Hematopoietic multipotent progenitor cell treated with erythropoietin and hydrocortisone succinate and interleukin-3 and kit ligand, for 6 days (in vitro differentiated cells): ENCODE data around the gene ADAM17.

ENCODE experiments used
- DNase-seq: peaks from one replicate; pipeline ENCODE4 v3.0.0-alpha.2; 2015

ADAM17 gene

DNA sequence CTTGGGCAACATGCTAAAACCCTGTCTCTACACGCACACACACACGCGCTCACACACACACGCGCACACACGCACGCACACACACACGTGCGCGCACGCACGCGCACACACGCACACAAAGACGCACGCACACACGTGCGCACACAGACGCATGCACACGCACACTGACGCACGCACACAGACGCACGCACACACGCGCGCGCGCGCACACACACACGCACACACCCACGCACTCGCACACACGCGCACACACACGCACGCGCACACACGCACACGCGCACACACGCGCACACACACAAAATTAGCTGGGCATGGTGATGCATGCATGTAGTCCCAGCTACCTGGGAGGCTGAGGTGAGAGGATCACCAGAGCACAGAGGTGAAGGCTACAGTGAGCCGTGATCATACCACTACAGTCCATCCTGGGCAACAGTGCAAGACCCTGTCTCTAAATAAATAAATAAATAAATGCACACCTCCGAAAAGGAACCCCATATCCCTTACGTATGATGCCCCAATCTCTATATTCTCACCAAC lies 89.4 kb downstream of the ADAM17 start:
- DNase-seq: no peak

DNA sequence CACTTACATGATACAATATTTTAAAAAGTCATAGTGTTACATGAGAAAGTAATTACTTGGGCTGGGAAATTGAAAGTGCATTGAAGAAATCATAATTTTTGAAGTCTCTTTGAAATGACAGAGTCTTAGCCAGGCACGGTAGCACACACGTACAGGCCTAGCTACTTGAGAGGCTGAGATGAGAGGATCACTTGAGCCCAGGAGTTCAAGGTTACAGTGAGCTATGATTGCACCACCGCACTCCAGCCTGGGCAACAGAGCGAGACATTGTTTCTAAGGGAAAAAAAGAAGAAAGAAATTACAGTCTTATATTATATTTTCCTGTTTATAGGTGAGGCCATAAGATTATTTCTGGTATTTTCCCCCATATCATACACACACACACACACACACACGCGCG lies 90.5 kb downstream of the ADAM17 start:
- DNase-seq: no peak

DNA sequence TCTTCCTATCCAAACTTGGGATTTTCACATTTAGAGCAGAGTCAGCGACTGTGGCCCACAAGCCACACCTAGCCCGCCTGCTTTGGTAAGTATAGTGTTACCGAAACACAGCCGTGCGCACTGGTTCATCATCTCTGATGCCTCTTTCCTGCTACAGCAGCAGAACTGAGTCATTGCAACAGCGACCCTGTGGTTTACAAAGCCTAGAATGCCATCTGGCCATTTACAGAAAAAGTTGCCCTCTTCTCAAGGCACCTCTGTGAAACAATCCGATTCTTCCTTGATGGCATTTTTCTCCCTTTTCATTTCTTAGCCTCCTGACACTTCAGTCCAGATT lies 92.0 kb downstream of the ADAM17 start:
- peak; percentile 34 for DNase-seq

DNA sequence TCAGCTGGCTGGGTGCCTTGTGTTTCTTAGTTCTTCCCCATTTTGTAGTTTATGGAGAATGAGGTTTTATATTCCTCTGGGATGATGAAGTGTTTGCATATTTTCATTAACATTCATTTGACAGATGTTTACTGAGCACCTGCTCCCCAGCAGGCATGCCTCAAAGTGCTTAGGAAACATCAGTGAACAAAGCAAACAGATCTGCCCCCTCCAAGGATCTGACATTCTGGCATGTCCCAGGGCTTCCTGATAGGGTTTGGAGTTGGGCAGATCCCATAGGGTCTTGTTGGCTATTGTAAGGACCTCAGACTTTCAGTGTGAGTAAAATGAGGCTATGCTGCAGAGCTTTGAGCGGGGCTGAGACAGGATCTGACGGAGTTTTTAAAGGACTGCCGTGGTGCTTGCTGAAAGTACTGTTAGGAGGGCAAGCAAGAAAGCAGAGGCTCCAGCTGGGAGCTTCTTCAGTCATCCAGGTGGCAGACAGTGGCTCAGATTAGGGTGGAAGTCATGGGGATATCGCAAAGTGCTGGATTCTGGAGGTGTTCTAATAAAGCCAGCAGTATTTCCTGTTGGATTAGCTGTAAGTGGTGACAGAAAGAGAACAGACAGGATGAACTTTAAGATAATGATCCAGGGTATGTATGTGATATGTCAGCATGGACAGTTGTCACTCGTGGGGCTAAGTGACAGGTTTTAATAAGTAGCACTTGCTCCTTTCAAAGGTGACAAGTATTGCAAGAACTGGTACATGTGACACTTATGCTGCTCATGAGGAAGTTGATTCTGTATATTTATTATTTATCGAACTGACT lies 92.5 kb downstream of the ADAM17 start:
- DNase-seq: no peak

DNA sequence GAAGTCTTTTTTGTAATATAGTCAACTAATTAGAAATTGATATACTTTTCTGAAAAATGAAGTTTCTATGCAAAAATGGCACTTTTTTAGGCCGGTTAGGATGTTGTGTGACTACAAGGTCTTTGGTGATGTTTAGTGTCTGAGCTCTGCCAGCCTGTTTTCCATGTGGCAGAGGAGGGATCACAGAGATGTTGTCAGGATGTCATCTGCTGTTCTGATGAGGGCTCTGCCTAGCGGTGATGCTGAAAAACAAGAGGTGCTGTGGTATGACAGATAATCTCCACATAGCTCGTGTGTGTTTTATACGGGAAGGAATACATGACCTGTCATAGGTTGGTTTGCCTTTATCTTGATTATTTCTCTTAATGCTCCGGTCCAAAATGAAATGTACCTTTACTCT lies 93.3 kb downstream of the ADAM17 start:
- no peak for DNase-seq

DNA sequence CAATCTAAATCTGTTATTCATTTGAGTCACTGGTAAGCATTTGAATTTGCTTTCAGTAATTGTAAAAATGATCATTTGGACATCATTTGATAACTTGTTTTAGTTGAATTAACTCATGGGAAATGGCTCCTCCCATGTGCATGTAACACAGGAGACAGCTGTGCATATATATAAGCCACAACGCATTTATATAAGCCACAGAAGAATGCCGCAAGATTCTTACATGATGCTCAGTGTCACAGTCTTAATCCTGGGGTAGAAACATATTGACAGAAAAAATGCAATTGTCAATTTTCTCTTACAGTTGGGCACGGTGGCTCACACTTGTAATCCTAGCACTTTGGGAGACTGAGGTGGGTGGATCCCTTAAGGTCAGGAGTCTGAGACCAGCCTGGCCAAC lies 94.6 kb downstream of the ADAM17 start:
- no peak for DNase-seq

DNA sequence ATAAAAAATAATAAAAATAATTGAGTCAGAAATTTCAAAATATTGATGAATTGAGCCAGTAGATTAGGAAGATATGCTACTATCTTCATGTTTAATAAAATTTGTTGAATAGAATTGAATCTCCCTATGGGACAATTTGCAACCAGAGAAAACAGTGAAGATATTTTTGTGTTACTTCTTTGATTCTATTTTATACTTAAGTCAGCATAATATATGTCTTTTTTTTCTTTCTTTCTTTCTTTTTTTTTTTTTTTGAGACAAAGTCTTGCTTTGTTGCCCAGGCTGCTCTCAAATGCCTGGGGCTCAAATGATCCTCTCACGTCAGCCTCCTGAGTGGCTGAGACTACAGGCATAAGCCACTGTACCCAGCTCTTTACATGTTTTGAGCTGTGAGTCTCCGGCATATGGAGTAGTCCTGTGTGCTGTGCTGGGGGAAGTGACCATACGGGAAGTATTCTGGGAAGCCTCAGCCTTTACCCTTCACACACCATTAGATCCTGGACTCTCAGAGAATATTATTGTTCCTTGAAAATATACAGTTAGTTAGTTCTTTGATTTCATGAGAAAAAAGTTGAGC lies 95.1 kb downstream of the ADAM17 start:
- DNase-seq: no peak

DNA sequence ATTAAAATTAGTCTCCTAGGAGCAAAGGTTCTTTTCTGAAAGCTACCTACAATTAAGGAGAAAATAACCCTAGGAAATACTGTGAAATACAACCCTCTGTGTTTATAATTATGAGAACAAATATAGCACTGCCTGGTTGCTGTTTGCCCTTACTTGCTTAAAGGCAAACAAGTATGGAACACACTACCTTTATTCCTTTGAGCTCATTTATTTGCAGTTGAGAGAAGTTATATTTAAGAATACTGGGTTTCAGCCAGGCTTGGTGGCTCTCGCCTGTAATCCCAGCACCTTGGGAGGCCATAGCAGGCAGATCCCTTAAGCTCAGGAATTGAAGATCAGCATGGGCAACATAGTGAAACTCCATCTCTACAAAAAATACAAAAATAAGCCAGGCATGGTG lies 104.4 kb downstream of the ADAM17 start:
- no peak for DNase-seq

DNA sequence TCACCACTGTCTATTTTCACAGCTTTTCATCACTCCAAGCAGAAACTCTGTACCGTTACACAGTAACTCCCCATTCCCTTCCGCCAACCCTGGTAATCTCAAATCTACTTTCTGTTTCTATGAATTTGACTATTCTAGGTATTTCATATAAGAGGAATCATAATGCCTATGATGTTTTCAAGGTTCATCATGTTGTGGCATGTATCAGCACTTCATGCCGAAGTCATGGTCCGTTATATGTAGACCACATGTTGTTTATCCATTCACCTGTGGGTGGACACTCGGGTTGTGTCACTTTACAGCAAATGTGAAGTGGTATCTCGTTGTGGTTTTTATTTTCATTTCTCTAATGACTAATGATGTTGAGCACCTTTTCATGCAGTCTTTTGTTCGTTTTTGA lies 110.5 kb downstream of the ADAM17 start:
- no peak for DNase-seq

DNA sequence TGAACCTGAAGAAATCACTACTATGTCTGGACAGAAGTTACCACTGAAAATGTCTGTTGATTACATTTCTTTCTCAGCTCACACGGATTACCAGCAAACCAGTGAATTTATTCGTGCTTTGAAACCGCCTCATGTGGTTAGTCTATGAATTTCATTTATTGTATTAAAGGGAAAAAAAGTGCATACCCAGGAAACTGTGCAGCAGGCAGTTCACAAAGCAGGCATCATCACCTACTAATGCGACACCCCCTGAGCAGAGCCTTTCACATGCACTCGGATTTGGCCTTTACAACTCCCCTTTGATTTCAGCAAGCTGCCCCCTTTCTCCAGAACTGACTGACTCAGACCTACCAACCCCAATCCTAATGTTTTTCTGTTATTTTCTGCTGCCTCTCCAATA lies 112.1 kb downstream of the ADAM17 start:
- no peak for DNase-seq

DNA sequence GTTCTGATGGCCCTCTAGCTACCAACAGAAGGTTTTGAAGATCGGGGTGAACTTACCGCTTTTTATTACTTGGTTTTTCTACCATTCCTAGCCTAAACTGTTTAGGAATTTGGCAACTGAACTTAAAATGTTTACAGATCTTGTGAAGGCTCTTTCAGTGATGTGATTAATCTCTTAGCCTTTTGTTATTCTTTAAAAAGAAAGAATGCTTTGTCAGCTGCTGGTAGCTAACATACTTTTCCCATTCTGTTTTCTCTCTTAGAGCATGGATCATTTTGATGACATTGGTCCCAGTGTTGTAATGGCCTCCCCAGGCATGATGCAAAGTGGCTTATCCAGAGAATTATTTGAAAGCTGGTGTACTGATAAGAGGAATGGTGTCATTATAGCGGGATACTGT lies 114.1 kb downstream of the ADAM17 start:
- no peak for DNase-seq

DNA sequence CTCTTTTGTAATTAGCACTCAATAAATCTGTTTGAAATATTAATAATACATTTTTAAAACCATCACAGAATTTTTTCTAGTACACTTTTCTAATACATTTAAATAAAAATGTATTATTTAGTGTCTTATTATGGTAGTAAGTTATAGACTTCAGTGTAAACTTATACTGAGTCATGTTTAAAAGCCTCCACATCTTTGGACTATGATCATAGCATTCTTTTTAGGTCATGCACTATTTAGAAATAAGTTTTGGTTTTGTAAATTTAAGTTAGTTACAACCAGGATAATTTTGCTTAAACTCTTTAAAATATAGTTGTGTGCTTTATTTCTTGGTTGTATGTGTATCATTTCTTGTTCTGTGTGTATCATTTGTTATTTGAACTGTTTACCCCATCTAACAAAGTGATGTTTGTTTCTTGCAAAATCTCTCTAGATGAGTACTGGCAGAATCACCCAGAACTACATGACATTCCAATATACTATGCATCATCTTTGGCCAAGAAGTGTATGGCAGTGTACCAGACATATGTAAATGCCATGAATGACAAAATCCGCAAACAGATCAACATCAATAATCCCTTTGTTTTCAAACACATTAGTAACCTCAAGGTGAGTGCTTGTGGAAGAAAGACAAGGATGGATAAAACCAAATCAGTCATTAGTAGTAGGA lies 115.4 kb downstream of the ADAM17 start:
- no peak for DNase-seq

DNA sequence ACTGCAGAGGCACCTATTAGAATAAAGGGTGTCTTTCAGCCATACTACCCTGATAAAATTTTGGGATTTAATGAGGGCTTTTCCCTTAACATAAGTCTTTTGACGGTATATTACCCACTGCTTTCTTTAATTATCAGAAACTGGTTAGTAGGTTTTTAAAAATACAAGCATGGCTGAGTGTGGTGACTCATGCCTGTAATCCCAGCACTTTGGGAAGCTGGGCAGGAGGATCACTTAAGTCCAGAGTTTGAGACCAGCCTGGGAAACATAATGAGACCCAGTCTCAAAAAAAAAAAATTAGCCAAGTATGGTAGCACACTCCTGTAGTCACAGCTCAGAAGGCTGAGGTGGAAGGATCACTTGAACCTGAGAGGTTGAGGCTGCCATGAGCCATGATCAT lies 116.1 kb downstream of the ADAM17 start:
- DNase-seq: no peak
